Esophagus mucosa (tissue), 1 donor: ENCODE data around the gene OBP2A. TPM values are rescaled to one million over a fixed set of nuclear protein-coding genes. Genes with fewer than 3 reads are reported as not detected.

ENCODE experiments used
- total RNA-seq: library from RNA; stranded (reverse); gene quantifications from one replicate; pipeline ENCODE4 v1.2.4, GENCODE V29; 2023
- donor health status: DM: yes; HTN: yes; CAD: no.

OBP2A gene
- total RNA-seq, 1 donor from 2014 or later, result not detected

Other genes starting within 250 kb of the OBP2A start
- 5.2 TPM for gene PPP1R26, start 66.3 kb upstream of the OBP2A start, total RNA-seq
- 25.5 TPM for gene MRPS2, start 45.4 kb upstream of the OBP2A start, total RNA-seq
- gene LCN1, start 24.7 kb upstream of the OBP2A start, total RNA-seq, result not detected
- gene PAEP, start 15.6 kb downstream of the OBP2A start, total RNA-seq, result not detected
- not detected for gene GLT6D1, start 93.4 kb downstream of the OBP2A start, total RNA-seq
- gene LCN9, start 117.2 kb downstream of the OBP2A start, total RNA-seq, result not detected
- not detected for gene SOHLH1, start 153.4 kb downstream of the OBP2A start, total RNA-seq
- not detected for gene KCNT1, start 156.1 kb downstream of the OBP2A start, total RNA-seq